NOMO-1 treated with dmso at 0.1 percent for 144 hours (cell line): Measurements from ENCODE around the gene WASF2.
A peak's percentile ranks its signal among the peaks of the same experiment; 100 is the strongest.
"Not testable (repeated sequence)": the region's sequence is repeated elsewhere in the genome, so short reads cannot be mapped to it uniquely, and the experiment has no call there.

Experiments
- DNase-seq: peaks from one replicate; lab custom pipeline; 2025; ENCODE audit not compliant: unreplicated experiment; lab: John Stamatoyannopoulos, UW

Gene WASF2

GRCh38 chr1:27496604-27497155, 6.7 kb upstream of the WASF2 start:
- DNase-seq: no peak

GRCh38 chr1:27492796-27493195, 2.8 kb upstream of the WASF2 start:
- DNase-seq: no peak

- DNase-seq: no peak
Measured at GRCh38 chr1:27491748-27492700, 2.1 kb upstream of the WASF2 start.

GRCh38 chr1:27489501-27489972, 430 bp downstream of the WASF2 start:
- DNase-seq: no peak

- peak; percentile 63 for DNase-seq
Measured at GRCh38 chr1:27487966-27488884, 1.7 kb downstream of the WASF2 start.

- no peak for DNase-seq
Measured at GRCh38 chr1:27485363-27485762, 4.6 kb downstream of the WASF2 start.

GRCh38 chr1:27483659-27484058, 6.3 kb downstream of the WASF2 start:
- no peak for DNase-seq

GRCh38 chr1:27481994-27482620, 7.9 kb downstream of the WASF2 start:
- DNase-seq: no peak

GRCh38 chr1:27478098-27478497, 11.9 kb downstream of the WASF2 start:
- DNase-seq: no peak

- DNase-seq: no peak
Measured at GRCh38 chr1:27476237-27476636, 13.7 kb downstream of the WASF2 start.

- no peak for DNase-seq
Measured at GRCh38 chr1:27475720-27476119, 14.2 kb downstream of the WASF2 start.

- DNase-seq: no peak
Measured at GRCh38 chr1:27473755-27474154, 16.2 kb downstream of the WASF2 start.

- not testable (repeated sequence) for DNase-seq
Measured at GRCh38 chr1:27472098-27472497, 17.9 kb downstream of the WASF2 start.

- no peak for DNase-seq
Measured at GRCh38 chr1:27471477-27471876, 18.5 kb downstream of the WASF2 start.

- DNase-seq: no peak
Measured at GRCh38 chr1:27469334-27469733, 20.6 kb downstream of the WASF2 start.

GRCh38 chr1:27468378-27468777, 21.6 kb downstream of the WASF2 start:
- not testable (repeated sequence) for DNase-seq

- DNase-seq: no peak
Measured at GRCh38 chr1:27464926-27465647, 24.9 kb downstream of the WASF2 start.

GRCh38 chr1:27463916-27464315, 26.1 kb downstream of the WASF2 start:
- DNase-seq: not testable (repeated sequence)

GRCh38 chr1:27458521-27458920, 31.4 kb downstream of the WASF2 start:
- not testable (repeated sequence) for DNase-seq
